Liver (tissue), 9 donors: ENCODE data around the gene IFT43. TPM values are rescaled to one million over a fixed set of nuclear protein-coding genes. Genes with fewer than 3 reads are reported as not detected.

Source experiments
- DNase-seq: peaks from one replicate; pipeline ENCODE4 v3.0.0-alpha.2; 2017; ENCODE audit warnings: low spot score
- H3K27ac ChIP-seq, 2 donors: one replicate each; pipeline ENCODE4 v1.7.0; 2013; ENCODE audit warnings: inconsistent platforms in 2 of 2, low read length in 2 of 2, control low read depth in 1 of 2, low read depth in 1 of 2, mild to moderate bottlenecking in 1 of 2
- H3K27me3 ChIP-seq, 4 donors: one replicate each; pipeline versions ENCODE4 v1.6.1 to v1.7.0; 2013; ENCODE audit warnings: low read length in 3 of 4, inconsistent platforms in 1 of 4, mild to moderate bottlenecking in 1 of 4, moderate library complexity in 1 of 4; ENCODE audit not compliant: control insufficient read depth in 4 of 4, insufficient read depth in 4 of 4
- H3K36me3 ChIP-seq, 4 donors: one replicate each; pipeline versions ENCODE4 v1.6.1 to v1.7.0; 2013; ENCODE audit warnings: low read length in 3 of 4, mild to moderate bottlenecking in 3 of 4, low read depth in 1 of 4, moderate library complexity in 1 of 4; ENCODE audit not compliant: control insufficient read depth in 4 of 4, insufficient read depth in 3 of 4
- H3K4me1 ChIP-seq, 4 donors: one replicate each; pipeline versions ENCODE4 v1.6.1 to v1.7.0; 2013; ENCODE audit warnings: low read length in 3 of 4, mild to moderate bottlenecking in 3 of 4, moderate library complexity in 1 of 4; ENCODE audit not compliant: control insufficient read depth in 4 of 4, insufficient read depth in 4 of 4
- H3K4me3 ChIP-seq, 3 donors: one replicate each; pipeline versions ENCODE4 v1.6.1 to v1.7.0; 2013; ENCODE audit warnings: low read length in 3 of 3, control low read depth in 1 of 3, low read depth in 1 of 3, mild to moderate bottlenecking in 1 of 3
- H3K9ac ChIP-seq, 2 donors: one replicate each; pipeline ENCODE4 v1.7.0; 2013; ENCODE audit warnings: low read length in 2 of 2, mild to moderate bottlenecking in 2 of 2, moderate library complexity in 2 of 2, control low read depth in 1 of 2, low read depth in 1 of 2
- H3K9me3 ChIP-seq, 4 donors: one replicate each; pipeline versions ENCODE4 v1.6.1 to v1.7.0; 2013; ENCODE audit warnings: low read length in 3 of 4; ENCODE audit not compliant: control insufficient read depth in 4 of 4
- EGR1 ChIP-seq, 2 donors: IDR thresholded peaks; 2 replicates each; pipeline ENCODE4 v1.6.1; 2016 to 2018; ENCODE audit warnings: antibody characterized with exemption in 2 of 2, low read depth in 2 of 2
- FOXA2 ChIP-seq: IDR thresholded peaks from 2 replicates; pipeline ENCODE4 v1.6.1; 2016; ENCODE audit warnings: antibody characterized with exemption
- HNF4A ChIP-seq, 2 donors: conservative IDR thresholded peaks; 2 replicates each; pipeline ENCODE4 v1.6.1; 2016; ENCODE audit warnings: antibody characterized with exemption in 2 of 2, mild to moderate bottlenecking in 2 of 2
- HNF4G ChIP-seq: IDR thresholded peaks from 2 replicates; pipeline ENCODE4 v1.6.1; 2016; ENCODE audit warnings: antibody characterized with exemption
- JUND ChIP-seq, 2 donors: IDR thresholded peaks; 2 replicates each; pipeline ENCODE4 v1.6.1; 2016; ENCODE audit warnings: antibody characterized with exemption in 2 of 2
- RAD21 ChIP-seq, 2 donors: IDR thresholded peaks; 2 replicates each; pipeline ENCODE4 v1.6.1; 2016; ENCODE audit warnings: antibody characterized with exemption in 2 of 2, mild to moderate bottlenecking in 2 of 2
- SP1 ChIP-seq: IDR thresholded peaks from 2 replicates; pipeline ENCODE4 v1.6.1; 2018; ENCODE audit warnings: antibody characterized with exemption, mild to moderate bottlenecking
- YY1 ChIP-seq: IDR thresholded peaks from 2 replicates; pipeline ENCODE4 v1.6.1; 2016; ENCODE audit warnings: antibody characterized with exemption, mild to moderate bottlenecking
- WGBS: extraction: QIAGEN DNeasy Blood & Tissue Kit; methylation state at CpG from one replicate; pipeline ENCODE4 v1.1.7; 2013; 5-methylcytosine and 5-hydroxymethylcytosine counted together
- polyA plus RNA-seq, 2 donors: library from polyadenylated mRNA; stranded (reverse) in 1 of 2; unstranded in 1 of 2; fragments of 200-250 nt in 1 of 2; fragments of >200 nt in 1 of 2; fragmentation: Nextera tagmentation in 1 of 2; extraction: Ambion mirVana in 1 of 2; gene quantifications; one replicate each; pipeline versions ENCODE4 v1.2.1 to v1.2.3, GENCODE V29; 2013 to 2015
- total RNA-seq, 2 donors: library from RNA; depleted of rRNA; stranded (reverse); fragments of >200 nt; gene quantifications; one replicate each; pipeline ENCODE4 v1.2.3, GENCODE V29; 2014
- TF ChIP-seq, protein P1 (sequence below): IDR thresholded peaks from 2 replicates; pipeline ENCODE4 v1.6.1; 2016; ENCODE audit warnings: antibody characterized with exemption, mild to moderate bottlenecking
- TF ChIP-seq, protein P2 (sequence below): IDR thresholded peaks from 2 replicates; pipeline ENCODE4 v1.6.1; 2016; ENCODE audit warnings: antibody characterized with exemption
- TF ChIP-seq, protein P3 (sequence below): IDR thresholded peaks from 2 replicates; pipeline ENCODE4 v1.6.1; 2016; ENCODE audit warnings: antibody characterized with exemption
- donor health status: healthy.
- donor health status: healthy.
- donor health status: healthy.
- donor health status: healthy.
- donor health status: healthy.

Gene IFT43
- total and polyA plus RNA-seq, 4 donors: 7.8 to 33.6 (median 19.3) TPM

DNA sequence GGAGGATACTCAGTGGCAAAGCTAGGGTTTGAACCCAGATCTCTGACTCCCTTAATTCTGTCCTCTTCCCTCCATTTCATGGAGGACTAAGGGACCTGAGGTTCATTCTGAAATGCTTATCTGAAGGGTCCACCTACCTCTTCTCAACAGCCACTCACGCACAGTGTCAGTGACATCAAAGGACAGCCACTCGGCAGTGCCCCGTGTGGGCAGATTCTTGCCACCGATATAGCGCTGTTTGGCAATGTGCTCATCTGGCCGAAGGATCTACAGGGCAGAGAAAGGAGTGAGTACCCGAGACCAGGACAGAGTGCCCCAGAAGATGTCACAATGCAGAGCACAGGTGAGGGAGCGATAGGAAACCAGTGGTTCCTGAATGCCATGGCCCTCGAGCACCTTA lies 14.6 kb upstream of the IFT43 start (continued):
- TF ChIP-seq, protein P1, sequence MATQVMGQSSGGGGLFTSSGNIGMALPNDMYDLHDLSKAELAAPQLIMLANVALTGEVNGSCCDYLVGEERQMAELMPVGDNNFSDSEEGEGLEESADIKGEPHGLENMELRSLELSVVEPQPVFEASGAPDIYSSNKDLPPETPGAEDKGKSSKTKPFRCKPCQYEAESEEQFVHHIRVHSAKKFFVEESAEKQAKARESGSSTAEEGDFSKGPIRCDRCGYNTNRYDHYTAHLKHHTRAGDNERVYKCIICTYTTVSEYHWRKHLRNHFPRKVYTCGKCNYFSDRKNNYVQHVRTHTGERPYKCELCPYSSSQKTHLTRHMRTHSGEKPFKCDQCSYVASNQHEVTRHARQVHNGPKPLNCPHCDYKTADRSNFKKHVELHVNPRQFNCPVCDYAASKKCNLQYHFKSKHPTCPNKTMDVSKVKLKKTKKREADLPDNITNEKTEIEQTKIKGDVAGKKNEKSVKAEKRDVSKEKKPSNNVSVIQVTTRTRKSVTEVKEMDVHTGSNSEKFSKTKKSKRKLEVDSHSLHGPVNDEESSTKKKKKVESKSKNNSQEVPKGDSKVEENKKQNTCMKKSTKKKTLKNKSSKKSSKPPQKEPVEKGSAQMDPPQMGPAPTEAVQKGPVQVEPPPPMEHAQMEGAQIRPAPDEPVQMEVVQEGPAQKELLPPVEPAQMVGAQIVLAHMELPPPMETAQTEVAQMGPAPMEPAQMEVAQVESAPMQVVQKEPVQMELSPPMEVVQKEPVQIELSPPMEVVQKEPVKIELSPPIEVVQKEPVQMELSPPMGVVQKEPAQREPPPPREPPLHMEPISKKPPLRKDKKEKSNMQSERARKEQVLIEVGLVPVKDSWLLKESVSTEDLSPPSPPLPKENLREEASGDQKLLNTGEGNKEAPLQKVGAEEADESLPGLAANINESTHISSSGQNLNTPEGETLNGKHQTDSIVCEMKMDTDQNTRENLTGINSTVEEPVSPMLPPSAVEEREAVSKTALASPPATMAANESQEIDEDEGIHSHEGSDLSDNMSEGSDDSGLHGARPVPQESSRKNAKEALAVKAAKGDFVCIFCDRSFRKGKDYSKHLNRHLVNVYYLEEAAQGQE: no peak

DNA sequence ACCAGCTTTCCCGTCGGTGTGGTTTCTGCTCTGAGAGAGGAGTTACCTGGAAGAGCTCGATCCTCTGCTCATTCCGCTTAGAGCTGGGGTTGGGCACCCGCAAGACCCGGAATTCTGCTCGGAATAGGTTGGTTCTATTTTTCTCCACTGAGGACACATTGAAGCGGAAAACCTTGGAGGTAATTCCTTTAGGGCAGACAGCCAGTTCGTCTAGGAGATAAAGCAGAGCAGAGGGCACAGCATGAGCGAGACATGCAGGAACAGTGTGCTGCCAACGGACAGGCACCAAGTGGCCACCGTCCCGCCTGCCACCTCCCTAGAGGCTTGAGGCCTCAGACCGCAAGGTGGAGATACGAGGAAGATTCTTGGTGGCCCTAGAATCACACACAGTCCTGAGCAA lies 14.1 kb upstream of the IFT43 start:
- peaks cover 0 to 21% (median 2%) of the 10 kb centered on the region in 4 donors for H3K36me3 ChIP-seq
- WGBS: 96% methylated on average over 15 of the region's 15 CpGs
- no peak overlapping the region for H3K9ac ChIP-seq
- H3K4me3 ChIP-seq: no peak overlapping the region
- no peaks in the 10 kb centered on the region for H3K9me3 ChIP-seq
- no peak overlapping the region for H3K27ac ChIP-seq
- H3K27me3 ChIP-seq: no peaks in the 10 kb centered on the region
- no peaks in the 10 kb centered on the region for H3K4me1 ChIP-seq
- TF ChIP-seq SP1: no peak
- TF ChIP-seq HNF4A (conservative IDR thresholded peaks at IDR 0.05): no peak
- TF ChIP-seq FOXA2: no peak
- no peak for TF ChIP-seq JUND (IDR thresholded peaks at IDR 0.05)
- TF ChIP-seq, protein P2, sequence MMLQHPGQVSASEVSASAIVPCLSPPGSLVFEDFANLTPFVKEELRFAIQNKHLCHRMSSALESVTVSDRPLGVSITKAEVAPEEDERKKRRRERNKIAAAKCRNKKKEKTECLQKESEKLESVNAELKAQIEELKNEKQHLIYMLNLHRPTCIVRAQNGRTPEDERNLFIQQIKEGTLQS: no peak
- TF ChIP-seq EGR1 (IDR thresholded peaks at IDR 0.05; ENCODE audit: low read depth in 2 of 2): no peak
- TF ChIP-seq RAD21 (IDR thresholded peaks at IDR 0.05): no peak
- TF ChIP-seq HNF4G: no peak
- TF ChIP-seq, protein P1: no peak
- TF ChIP-seq YY1: no peak
- TF ChIP-seq, protein P3, sequence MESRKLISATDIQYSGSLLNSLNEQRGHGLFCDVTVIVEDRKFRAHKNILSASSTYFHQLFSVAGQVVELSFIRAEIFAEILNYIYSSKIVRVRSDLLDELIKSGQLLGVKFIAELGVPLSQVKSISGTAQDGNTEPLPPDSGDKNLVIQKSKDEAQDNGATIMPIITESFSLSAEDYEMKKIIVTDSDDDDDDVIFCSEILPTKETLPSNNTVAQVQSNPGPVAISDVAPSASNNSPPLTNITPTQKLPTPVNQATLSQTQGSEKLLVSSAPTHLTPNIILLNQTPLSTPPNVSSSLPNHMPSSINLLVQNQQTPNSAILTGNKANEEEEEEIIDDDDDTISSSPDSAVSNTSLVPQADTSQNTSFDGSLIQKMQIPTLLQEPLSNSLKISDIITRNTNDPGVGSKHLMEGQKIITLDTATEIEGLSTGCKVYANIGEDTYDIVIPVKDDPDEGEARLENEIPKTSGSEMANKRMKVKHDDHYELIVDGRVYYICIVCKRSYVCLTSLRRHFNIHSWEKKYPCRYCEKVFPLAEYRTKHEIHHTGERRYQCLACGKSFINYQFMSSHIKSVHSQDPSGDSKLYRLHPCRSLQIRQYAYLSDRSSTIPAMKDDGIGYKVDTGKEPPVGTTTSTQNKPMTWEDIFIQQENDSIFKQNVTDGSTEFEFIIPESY: no peak
- DNase-seq: no peak
